Gastroesophageal sphincter (tissue), 4 donors: ENCODE results near the gene GALNT10. TPM values are rescaled to one million over a fixed set of nuclear protein-coding genes. Genes with fewer than 3 reads are reported as not detected.
A peak's percentile ranks its signal among the peaks of the same experiment; 100 is the strongest.

ENCODE experiments used
- ATAC-seq: fragments of 150-250 bp; one replicate; pipeline ENCODE4 v1.9.1; 2016; ENCODE audit warnings: mild to moderate bottlenecking, moderate library complexity
- H3K27ac ChIP-seq, 4 donors: fragments of 200-600 bp; sonication (generic) in 3 of 4; 1 replicate in 3 of 4; 2 replicates in 1 of 4; pipeline ENCODE4 v1.5.1; 2016 to 2019
- H3K27me3 ChIP-seq: fragments of 200-600 bp; sonication (generic); one replicate; pipeline ENCODE4 v1.5.1; 2019
- H3K36me3 ChIP-seq, 2 donors: fragments of 200-600 bp; sonication (generic); one replicate each; pipeline ENCODE4 v1.5.1; 2019; ENCODE audit warnings: control low read depth in 1 of 2
- H3K4me1 ChIP-seq, 3 donors: fragments of 200-600 bp; sonication (generic); 1 replicate in 2 of 3; 2 replicates in 1 of 3; pipeline ENCODE4 v1.5.1; 2016 to 2019; ENCODE audit warnings: control low read depth in 2 of 3
- H3K4me3 ChIP-seq, 2 donors: fragments of 200-600 bp; sonication (generic); one replicate each; pipeline ENCODE4 v1.5.1; 2019; ENCODE audit warnings: mild to moderate bottlenecking in 1 of 2, moderate library complexity in 1 of 2
- H3K9me3 ChIP-seq, 3 donors: fragments of 200-600 bp; sonication (generic); one replicate each; pipeline ENCODE4 v1.5.1; 2017 to 2019; ENCODE audit warnings: control low read depth in 2 of 3
- EP300 ChIP-seq: sonication (generic); formaldehyde crosslinking; IDR thresholded peaks from one replicate; pipeline ENCODE4 v1.6.1; 2017; ENCODE audit warnings: antibody characterized with exemption, mild to moderate bottlenecking
- POLR2A ChIP-seq, 2 donors: fragments of 450-650 bp; IDR thresholded peaks; one replicate each; pipeline ENCODE4 v1.6.1; 2017; ENCODE audit warnings: antibody characterized with exemption in 2 of 2, mild to moderate bottlenecking in 2 of 2, moderate library complexity in 1 of 2
- POLR2AphosphoS5 ChIP-seq: sonication (generic); formaldehyde crosslinking; IDR thresholded peaks from one replicate; pipeline ENCODE4 v1.6.1; 2017; ENCODE audit warnings: antibody characterized with exemption
- WGBS, 2 donors: methylation state at CpG; one replicate each; pipeline ENCODE4 v1.1.5; 2018; ENCODE audit warnings: low coverage in 1 of 2; 5-methylcytosine and 5-hydroxymethylcytosine counted together
- total RNA-seq, 4 donors: library from RNA; depleted of rRNA; stranded (reverse); fragments of >200 nt; gene quantifications; one replicate each; pipeline ENCODE4 v1.1.0, GENCODE V29; 2016
- TF ChIP-seq, protein P1 (sequence below), 4 experiments: fragments of 200-600 bp in 2 of 4; fragments of 450-650 bp in 2 of 4; sonication (generic) in 1 of 4; IDR thresholded peaks; one replicate each; pipeline ENCODE4 v1.5.1; 2017 to 2019; ENCODE audit warnings: antibody characterized with exemption in 4 of 4, mild to moderate bottlenecking in 2 of 4, moderate library complexity in 2 of 4

GALNT10 gene
- total RNA-seq, 4 donors from 2014 or later = 19.1 to 49.1 (median 34.0) TPM

DNA sequence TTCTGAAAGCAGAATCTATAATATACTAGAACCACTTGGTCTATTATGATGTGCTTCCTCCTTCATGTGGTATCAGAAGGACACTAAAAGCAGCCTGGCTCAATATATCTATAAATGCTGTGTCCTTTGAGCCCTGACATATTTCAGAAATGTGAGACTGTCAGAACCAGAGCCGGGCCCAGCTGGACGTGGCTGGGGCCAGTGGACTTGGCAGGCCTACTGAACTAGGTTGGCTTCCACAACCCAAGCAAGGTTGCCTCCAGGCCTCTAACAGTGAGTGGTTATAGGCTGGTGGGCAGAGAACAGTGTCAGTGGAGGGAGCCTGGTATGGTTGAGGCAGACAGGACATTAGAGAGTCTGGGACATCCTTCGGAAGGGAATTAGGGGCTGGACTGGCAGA is 78.9 kb downstream of the GALNT10 start:
- no peaks in the 10 kb centered on the region for H3K9me3 ChIP-seq
- H3K4me1 ChIP-seq = peaks cover 0 to 53% (median 26%) of the 10 kb centered on the region in 3 donors
- TF ChIP-seq, protein P1, sequence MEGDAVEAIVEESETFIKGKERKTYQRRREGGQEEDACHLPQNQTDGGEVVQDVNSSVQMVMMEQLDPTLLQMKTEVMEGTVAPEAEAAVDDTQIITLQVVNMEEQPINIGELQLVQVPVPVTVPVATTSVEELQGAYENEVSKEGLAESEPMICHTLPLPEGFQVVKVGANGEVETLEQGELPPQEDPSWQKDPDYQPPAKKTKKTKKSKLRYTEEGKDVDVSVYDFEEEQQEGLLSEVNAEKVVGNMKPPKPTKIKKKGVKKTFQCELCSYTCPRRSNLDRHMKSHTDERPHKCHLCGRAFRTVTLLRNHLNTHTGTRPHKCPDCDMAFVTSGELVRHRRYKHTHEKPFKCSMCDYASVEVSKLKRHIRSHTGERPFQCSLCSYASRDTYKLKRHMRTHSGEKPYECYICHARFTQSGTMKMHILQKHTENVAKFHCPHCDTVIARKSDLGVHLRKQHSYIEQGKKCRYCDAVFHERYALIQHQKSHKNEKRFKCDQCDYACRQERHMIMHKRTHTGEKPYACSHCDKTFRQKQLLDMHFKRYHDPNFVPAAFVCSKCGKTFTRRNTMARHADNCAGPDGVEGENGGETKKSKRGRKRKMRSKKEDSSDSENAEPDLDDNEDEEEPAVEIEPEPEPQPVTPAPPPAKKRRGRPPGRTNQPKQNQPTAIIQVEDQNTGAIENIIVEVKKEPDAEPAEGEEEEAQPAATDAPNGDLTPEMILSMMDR (IDR thresholded peaks at IDR 0.05) = no peak
- H3K27me3 ChIP-seq = no peaks in the 10 kb centered on the region
- 92 to 100% methylated on average over 1 to 2 of the region's 3 CpGs for WGBS, 2 donors
- H3K27ac ChIP-seq = no peak overlapping the region
- H3K4me3 ChIP-seq = no peak overlapping the region
- H3K36me3 ChIP-seq = no peaks in the 10 kb centered on the region
- no peak for ATAC-seq

DNA sequence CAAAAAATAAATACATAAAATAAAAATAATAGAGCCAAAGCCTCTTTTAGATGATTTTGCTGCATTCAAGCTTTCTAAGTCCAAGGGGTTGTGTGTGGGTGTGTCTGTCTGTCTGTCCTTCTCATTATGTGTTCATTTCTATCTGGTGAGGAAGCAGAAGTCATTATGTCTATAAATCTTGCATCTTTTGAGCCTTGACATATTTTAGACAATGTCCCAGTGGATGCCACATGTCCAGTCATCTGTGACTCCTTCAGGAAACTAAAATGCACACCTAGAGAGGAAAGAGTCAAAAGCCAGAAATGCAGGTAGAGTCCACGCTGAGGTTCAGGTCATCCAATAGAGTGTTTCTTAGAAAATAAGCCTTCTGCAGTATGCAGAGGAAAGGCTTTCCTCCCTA is 80.9 kb downstream of the GALNT10 start:
- no peak overlapping the region for H3K27ac ChIP-seq
- TF ChIP-seq, protein P1 (IDR thresholded peaks at IDR 0.05) = no peak
- no peak for TF ChIP-seq EP300
- TF ChIP-seq POLR2AphosphoS5 = no peak
- no peak for TF ChIP-seq POLR2A (IDR thresholded peaks at IDR 0.05)
- no peak overlapping the region for H3K4me3 ChIP-seq
- 92% methylated on average over 1 of the region's 1 CpG; no CpG with 5 or more reads in 1 of the 2 donors for WGBS, 2 donors
- H3K9me3 ChIP-seq = no peaks in the 10 kb centered on the region
- no peak for ATAC-seq
- peaks cover 0 to 49% (median 29%) of the 10 kb centered on the region in 3 donors for H3K4me1 ChIP-seq
- no peaks in the 10 kb centered on the region for H3K27me3 ChIP-seq
- H3K36me3 ChIP-seq = no peaks in the 10 kb centered on the region

DNA sequence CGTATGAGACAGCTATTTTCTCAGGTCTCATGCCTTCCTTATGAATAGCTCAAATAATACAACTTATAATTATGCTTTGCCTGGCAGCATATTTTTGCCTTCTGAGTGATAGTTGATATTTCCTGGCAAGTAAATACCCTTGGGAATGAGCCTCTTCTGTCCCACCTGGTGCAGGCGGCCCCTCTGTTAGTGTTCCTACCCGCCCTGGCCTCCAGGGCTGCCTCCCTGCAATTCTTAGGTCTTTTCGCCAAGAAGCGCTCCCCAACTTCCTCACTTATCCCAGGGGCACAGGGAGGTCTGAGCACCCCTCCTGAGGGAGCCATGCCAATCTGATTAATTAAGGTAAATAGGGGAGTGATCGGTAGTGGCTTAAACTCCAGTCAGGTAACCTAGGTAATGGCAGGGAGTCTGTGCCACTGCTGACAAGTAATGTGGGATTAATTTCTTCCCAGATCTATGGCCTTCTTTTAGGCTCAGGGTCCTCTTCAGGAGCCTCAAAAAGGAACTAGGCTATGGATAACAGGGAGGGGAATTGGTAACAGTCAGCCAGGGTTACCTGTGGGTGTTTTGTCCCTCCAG is 81.5 kb downstream of the GALNT10 start:
- peak overlapping the region in 3 of 4 donors; percentile 5 to 59 (median 22) for H3K27ac ChIP-seq
- H3K36me3 ChIP-seq = no peaks in the 10 kb centered on the region
- H3K9me3 ChIP-seq = no peaks in the 10 kb centered on the region
- ATAC-seq = no peak
- 83% methylated on average over 4 of the region's 6 CpGs; no CpG with 5 or more reads in 1 of the 2 donors for WGBS, 2 donors
- no peaks in the 10 kb centered on the region for H3K27me3 ChIP-seq
- H3K4me3 ChIP-seq = no peak overlapping the region
- peaks cover 0 to 50% (median 29%) of the 10 kb centered on the region in 3 donors for H3K4me1 ChIP-seq
- TF ChIP-seq POLR2A (IDR thresholded peaks at IDR 0.05) (no peak), POLR2AphosphoS5 (no peak), EP300 (no peak)
- TF ChIP-seq, protein P1 (IDR thresholded peaks at IDR 0.05) = no peak

DNA sequence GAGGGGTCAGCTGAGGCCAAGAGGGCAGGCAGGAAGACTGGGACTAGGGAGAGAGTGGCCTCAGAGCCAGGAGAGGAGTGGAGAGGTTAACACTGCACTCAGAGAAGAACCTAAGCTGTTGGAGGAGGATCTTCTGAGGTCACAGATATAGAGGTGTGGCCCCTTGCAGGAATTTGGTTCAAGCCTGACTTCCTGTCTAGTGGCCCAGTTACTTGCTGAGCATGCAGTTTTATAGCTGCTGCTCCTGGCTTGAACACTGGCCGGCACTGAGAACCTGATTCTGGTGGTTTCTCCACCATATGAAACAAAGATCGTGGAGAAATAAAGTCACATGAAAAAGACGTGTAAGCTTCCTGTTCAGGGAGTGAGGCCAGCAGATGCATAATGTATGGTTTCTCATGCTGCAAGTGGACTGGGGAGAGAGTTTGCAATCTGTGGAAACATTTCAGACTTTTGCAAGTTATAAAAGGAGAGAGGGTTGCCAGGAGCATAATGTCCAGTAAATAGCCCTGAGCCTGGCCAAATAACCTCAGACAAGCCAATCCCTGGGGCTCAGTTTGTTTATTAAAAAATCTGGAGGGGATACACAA is 82.6 kb downstream of the GALNT10 start:
- Histone ChIP-seq H3K36me3 (no peaks in the 10 kb centered on the region), H3K27me3 (no peaks in the 10 kb centered on the region), H3K4me1 (peaks cover 0 to 51% (median 33%) of the 10 kb centered on the region in 3 donors), H3K9me3 (no peaks in the 10 kb centered on the region), H3K4me3 (no peak overlapping the region), H3K27ac (peak overlapping the region in 3 of 4 donors; percentile 22 to 59 (median 41))
- peak; percentile 63 for ATAC-seq
- TF ChIP-seq EP300 = no peak
- no peak for TF ChIP-seq POLR2A (IDR thresholded peaks at IDR 0.05)
- TF ChIP-seq POLR2AphosphoS5 = no peak
- WGBS, 2 donors = 13 to 14% methylated on average over 1 to 3 of the region's 3 CpGs

DNA sequence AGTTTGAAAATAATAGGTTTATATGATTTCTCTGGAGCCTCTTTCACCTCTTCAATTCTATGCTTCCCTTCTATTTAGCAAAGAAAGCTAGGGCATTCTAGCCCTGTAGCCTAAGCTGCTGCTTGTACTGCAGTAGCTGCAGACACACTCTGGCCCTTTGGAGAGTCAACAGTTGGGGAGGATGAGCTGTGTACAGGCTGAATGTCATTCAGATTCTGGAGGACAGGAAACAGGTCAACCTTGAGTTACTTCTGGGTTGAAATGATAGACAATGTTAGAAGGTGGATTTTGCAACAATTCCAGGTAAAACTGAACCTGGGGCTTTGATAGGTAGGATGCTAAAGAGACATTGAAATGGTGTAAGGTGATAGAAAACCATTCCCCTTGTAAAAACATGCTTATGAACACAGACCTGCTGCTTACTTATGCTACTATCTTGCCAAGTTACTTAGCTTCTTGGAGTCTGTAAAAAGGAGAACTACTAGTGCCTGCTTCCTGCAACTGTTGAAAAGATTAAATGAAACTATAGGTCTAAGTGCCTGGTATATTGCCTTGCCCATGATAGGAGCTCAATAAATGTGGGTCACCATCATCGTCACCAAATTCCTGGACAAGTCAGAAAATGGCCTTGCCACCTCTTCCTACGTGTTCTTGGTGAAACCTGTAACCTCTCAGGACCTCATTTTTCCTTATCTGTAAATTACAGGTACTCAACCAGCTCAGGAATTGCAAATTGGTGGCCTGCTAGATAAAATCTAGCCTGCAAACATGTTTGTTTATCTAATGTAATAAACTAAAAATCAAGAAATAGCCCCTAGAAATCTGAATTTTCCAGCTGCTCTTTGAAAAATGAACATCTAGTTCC is 83.7 kb downstream of the GALNT10 start:
- WGBS, 2 donors = 95 to 100% methylated on average over 2 of the region's 2 CpGs
- Histone ChIP-seq H3K36me3 (no peaks in the 10 kb centered on the region), H3K27me3 (no peaks in the 10 kb centered on the region), H3K27ac (peak overlapping the region in 1 of 4 donors; percentile 41), H3K4me1 (peaks cover 0 to 54% (median 35%) of the 10 kb centered on the region in 3 donors), H3K9me3 (no peaks in the 10 kb centered on the region), H3K4me3 (no peak overlapping the region)
- TF ChIP-seq, protein P1 (IDR thresholded peaks at IDR 0.05) = no peak
- TF ChIP-seq POLR2A (IDR thresholded peaks at IDR 0.05) (no peak), POLR2AphosphoS5 (no peak), EP300 (no peak)
- no peak for ATAC-seq
